Subcutaneous abdominal adipose tissue (tissue), 5 donors: ENCODE results near the gene RBM8A.
"Not testable (repeated sequence)": the region's sequence is repeated elsewhere in the genome, so short reads cannot be mapped to it uniquely, and the experiment has no call there.

Experiments
- H3K27ac ChIP-seq: one replicate; pipeline ENCODE4 v1.7.0; 2013; ENCODE audit warnings: low read depth, mild to moderate bottlenecking, inconsistent platforms, low read length, moderate library complexity
- H3K27me3 ChIP-seq, 5 donors: one replicate each; pipeline ENCODE4 v1.7.0; 2013; ENCODE audit warnings: low read length in 5 of 5, inconsistent platforms in 1 of 5; ENCODE audit not compliant: control insufficient read depth in 5 of 5, insufficient read depth in 4 of 5
- H3K36me3 ChIP-seq, 5 donors: one replicate each; pipeline ENCODE4 v1.7.0; 2013; ENCODE audit warnings: low read length in 5 of 5; ENCODE audit not compliant: control insufficient read depth in 5 of 5, insufficient read depth in 5 of 5
- H3K4me1 ChIP-seq, 5 donors: one replicate each; pipeline ENCODE4 v1.7.0; 2013; ENCODE audit warnings: low read length in 5 of 5, mild to moderate bottlenecking in 3 of 5, moderate library complexity in 1 of 5; ENCODE audit not compliant: control insufficient read depth in 5 of 5, insufficient read depth in 5 of 5
- H3K4me3 ChIP-seq, 5 donors: one replicate each; pipeline ENCODE4 v1.7.0; 2013; ENCODE audit warnings: low read length in 5 of 5, low read depth in 1 of 5
- H3K9ac ChIP-seq, 5 donors: one replicate each; pipeline ENCODE4 v1.7.0; 2013; ENCODE audit warnings: low read length in 5 of 5, mild to moderate bottlenecking in 4 of 5, moderate library complexity in 3 of 5
- H3K9me3 ChIP-seq, 5 donors: one replicate each; pipeline ENCODE4 v1.7.0; 2013; ENCODE audit warnings: low read length in 5 of 5; ENCODE audit not compliant: control insufficient read depth in 5 of 5
- donor health status: healthy.
- donor health status: healthy.
- donor health status: healthy.
- donor health status: healthy.
- donor health status: healthy.

Gene RBM8A

DNA sequence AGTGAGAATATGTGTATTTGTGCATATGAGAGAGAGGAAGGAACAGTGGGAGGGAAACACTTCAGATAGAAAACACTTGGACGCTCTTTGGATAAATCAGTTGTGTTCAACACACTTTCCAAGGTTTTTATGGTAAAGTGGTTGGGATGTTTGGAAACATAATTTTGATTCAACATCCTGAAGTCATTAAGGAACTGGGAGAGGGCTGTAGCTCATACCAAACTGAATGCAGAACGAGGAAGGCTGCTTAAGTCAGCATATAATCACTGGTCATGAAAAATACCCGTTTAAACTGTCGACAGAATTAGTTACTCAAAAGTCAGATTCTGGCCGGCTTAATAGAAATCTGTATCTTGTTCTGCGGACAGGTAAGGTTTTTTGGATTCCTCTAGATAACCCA is 15.6 kb upstream of the RBM8A start:
- no peaks in the 10 kb centered on the region for H3K27me3 ChIP-seq
- H3K27ac ChIP-seq: no peak overlapping the region
- no peaks in the 10 kb centered on the region for H3K9me3 ChIP-seq
- H3K9ac ChIP-seq: no peak overlapping the region
- H3K4me1 ChIP-seq: no peaks in the 10 kb centered on the region
- H3K4me3 ChIP-seq: no peak overlapping the region
- peaks cover 10 to 25% (median 22%) of the 10 kb centered on the region in 5 donors for H3K36me3 ChIP-seq

GRCh38 chr1:145942405-145942804 is 15.1 kb upstream of the RBM8A start:
- Histone ChIP-seq H3K27ac (no peak overlapping the region), H3K9ac (no peak overlapping the region), H3K4me1 (no peaks in the 10 kb centered on the region), H3K9me3 (no peaks in the 10 kb centered on the region), H3K36me3 (peaks cover 12 to 25% (median 22%) of the 10 kb centered on the region in 5 donors), H3K4me3 (no peak overlapping the region), H3K27me3 (no peaks in the 10 kb centered on the region)

- Histone ChIP-seq H3K4me3 (no peak overlapping the region), H3K4me1 (peaks cover 0 to 3% (median 0%) of the 10 kb centered on the region in 5 donors), H3K27me3 (no peaks in the 10 kb centered on the region), H3K9me3 (no peaks in the 10 kb centered on the region), H3K9ac (no peak overlapping the region), H3K27ac (no peak overlapping the region), H3K36me3 (peaks cover 14 to 37% (median 29%) of the 10 kb centered on the region in 5 donors)
Measured at GRCh38 chr1:145937436-145937835, 10.2 kb upstream of the RBM8A start.

GRCh38 chr1:145936247-145936646 is 9.0 kb upstream of the RBM8A start:
- Histone ChIP-seq H3K36me3 (peaks cover 12 to 34% (median 21%) of the 10 kb centered on the region in 5 donors), H3K4me3 (no peak overlapping the region), H3K9me3 (no peaks in the 10 kb centered on the region), H3K27me3 (no peaks in the 10 kb centered on the region), H3K9ac (no peak overlapping the region), H3K4me1 (peaks cover 0 to 3% (median 0%) of the 10 kb centered on the region in 5 donors), H3K27ac (peak overlapping the region; percentile 37)

- peaks cover 12 to 36% (median 21%) of the 10 kb centered on the region in 5 donors for H3K36me3 ChIP-seq
- no peaks in the 10 kb centered on the region for H3K9me3 ChIP-seq
- no peak overlapping the region for H3K4me3 ChIP-seq
- peaks cover 0 to 3% (median 0%) of the 10 kb centered on the region in 5 donors for H3K4me1 ChIP-seq
- no peak overlapping the region for H3K27ac ChIP-seq
- no peaks in the 10 kb centered on the region for H3K27me3 ChIP-seq
- no peak overlapping the region for H3K9ac ChIP-seq
Measured at GRCh38 chr1:145935708-145936107, 8.4 kb upstream of the RBM8A start.

- not testable (repeated sequence) for H3K4me1 ChIP-seq, H3K9ac ChIP-seq, H3K27me3 ChIP-seq, H3K27ac ChIP-seq, H3K4me3 ChIP-seq, H3K9me3 ChIP-seq
- peaks cover 12 to 33% (median 20%) of the 10 kb centered on the region in 5 donors for H3K36me3 ChIP-seq
Measured at GRCh38 chr1:145932522-145933009, 5.3 kb upstream of the RBM8A start.

DNA sequence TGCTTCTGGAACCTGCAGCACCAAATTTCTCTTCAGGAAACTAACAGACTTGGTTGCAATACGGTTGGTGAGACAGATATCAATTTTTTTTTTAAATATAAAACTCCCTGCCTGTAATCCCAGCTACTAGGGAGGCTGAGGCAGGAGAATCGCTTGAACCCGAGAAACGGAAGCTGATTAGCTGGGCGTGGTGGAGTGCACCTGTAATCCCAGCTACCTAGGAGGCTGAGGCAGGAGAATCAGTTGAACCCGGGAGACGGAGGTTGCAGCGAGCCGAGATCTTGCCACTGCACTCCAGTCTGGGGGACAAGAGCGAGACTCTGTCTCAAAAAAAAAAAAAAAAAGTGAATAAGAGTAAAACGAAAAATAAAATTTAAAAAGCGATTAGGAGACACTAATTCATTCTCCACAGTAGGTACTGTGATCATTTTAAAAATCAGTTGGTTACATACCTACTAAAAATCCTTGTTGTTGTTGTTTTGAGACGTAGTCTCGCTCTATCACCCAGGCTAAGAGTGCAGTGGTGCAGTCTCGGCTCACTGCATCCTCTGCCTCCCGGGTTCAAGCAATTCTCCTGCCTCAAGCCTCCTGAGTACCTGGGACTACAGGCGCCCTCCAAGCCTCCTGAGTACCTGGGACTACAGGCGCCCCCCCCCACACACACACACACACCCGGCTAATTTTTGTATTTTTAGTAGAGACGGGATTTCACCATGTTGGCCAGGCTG is 796 bp upstream of the RBM8A start:
- peaks cover 0 to 15% (median 3%) of the 10 kb centered on the region in 5 donors for H3K36me3 ChIP-seq
- no peaks in the 10 kb centered on the region for H3K27me3 ChIP-seq
- peak overlapping the region; percentile 76 to 97 (median 88) for H3K4me3 ChIP-seq
- H3K27ac ChIP-seq: peak overlapping the region; percentile 97
- H3K9me3 ChIP-seq: no peaks in the 10 kb centered on the region
- peak overlapping the region; percentile 35 to 89 (median 86) for H3K9ac ChIP-seq
- H3K4me1 ChIP-seq: peaks cover 2 to 20% (median 17%) of the 10 kb centered on the region in 5 donors

- Histone ChIP-seq H3K27ac (peak overlapping the region; percentile 97), H3K27me3 (no peaks in the 10 kb centered on the region), H3K9me3 (no peaks in the 10 kb centered on the region), H3K4me3 (peak overlapping the region; percentile 76 to 97 (median 88)), H3K4me1 (peaks cover 2 to 20% (median 17%) of the 10 kb centered on the region in 5 donors), H3K36me3 (peaks cover 0 to 15% (median 2%) of the 10 kb centered on the region in 5 donors), H3K9ac (peak overlapping the region; percentile 82 to 93 (median 87))
Measured at GRCh38 chr1:145926686-145927062, 610 bp downstream of the RBM8A start.

DNA sequence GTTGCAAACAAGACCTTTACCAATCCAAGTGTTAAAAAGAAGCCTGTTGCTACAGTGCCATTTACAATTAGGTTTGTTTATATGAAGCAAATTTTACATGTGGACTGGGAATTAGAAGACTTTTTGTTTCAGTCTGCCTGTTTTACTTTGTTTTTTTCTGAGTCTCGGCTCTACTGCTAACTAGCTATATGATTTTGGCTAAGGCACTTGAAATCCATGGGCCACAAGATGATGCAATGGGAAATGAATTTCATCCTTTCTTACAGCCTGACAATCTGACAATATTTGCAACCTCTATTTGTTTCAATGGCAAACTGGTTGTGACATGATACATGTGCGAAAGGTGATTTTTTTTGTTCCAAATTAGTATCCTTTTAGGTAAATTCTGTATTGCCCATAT is 5.0 kb downstream of the RBM8A start:
- Histone ChIP-seq H3K4me3 (no peak overlapping the region), H3K27me3 (no peaks in the 10 kb centered on the region), H3K9ac (no peak overlapping the region)

DNA sequence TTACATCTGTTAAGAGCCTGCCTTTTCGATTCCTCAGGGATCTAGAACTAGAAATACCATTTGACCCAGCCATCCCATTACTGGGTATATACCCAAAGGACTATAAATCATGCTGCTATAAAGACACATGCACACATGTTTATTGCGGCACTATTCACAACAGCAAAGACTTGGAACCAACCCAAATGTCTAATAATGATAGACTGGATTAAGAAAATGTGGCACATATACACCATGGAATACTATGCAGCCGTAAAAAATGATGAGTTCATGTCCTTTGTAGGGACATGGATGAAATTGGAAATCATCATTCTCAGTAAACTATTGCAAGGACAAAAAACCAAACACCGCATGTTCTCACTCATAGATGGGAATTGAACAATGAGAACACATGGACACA is 7.0 kb downstream of the RBM8A start:
- not testable (repeated sequence) for H3K27ac ChIP-seq, H3K27me3 ChIP-seq, H3K4me3 ChIP-seq, H3K9me3 ChIP-seq, H3K9ac ChIP-seq
- peaks cover 11 to 29% (median 26%) of the 10 kb centered on the region in 5 donors for H3K4me1 ChIP-seq
- peaks cover 1 to 20% (median 7%) of the 10 kb centered on the region in 5 donors for H3K36me3 ChIP-seq

More for the DNA sequence above, 5.0 kb downstream of the RBM8A start:
- Histone ChIP-seq H3K4me1 (peaks cover 12 to 36% (median 33%) of the 10 kb centered on the region in 5 donors), H3K36me3 (peaks cover 0 to 13% (median 2%) of the 10 kb centered on the region in 5 donors), H3K27ac (no peak overlapping the region), H3K9me3 (no peaks in the 10 kb centered on the region)
